Activated CD4-positive, alpha-beta T cell treated with anti-CD3 and anti-CD28 coated beads, Interleukin-2, Interleukin-4, amounts not matched to agents 100 ng/mL and 50 ng/mL, durations not matched to agents 16 hours and 8 hours (primary cell): Measurements from ENCODE around the gene ACR.

Experiments
- DNase-seq: peaks from one replicate; pipeline ENCODE4 v3.0.0-alpha.2; 2020; ENCODE audit warnings: low spot score

The ACR gene

GRCh38 chr22:50737728-50738648 lies at the start of gene ACR:
TSS of gene ACR (plus strand) at chr22:50738204. CDS start at chr22:50738236, 32 bp downstream.
- DNase-seq = no peak

- no peak for DNase-seq
Observed at GRCh38 chr22:50688448-50688847, 49.6 kb upstream of the ACR start.

GRCh38 chr22:50691521-50691920 lies 46.5 kb upstream of the ACR start:
- peak; percentile 53 for DNase-seq

- DNase-seq = no peak
Observed at GRCh38 chr22:50693462-50693861, 44.5 kb upstream of the ACR start.

GRCh38 chr22:50694099-50694605 lies 43.9 kb upstream of the ACR start:
- no peak for DNase-seq

- DNase-seq = no peak
Observed at GRCh38 chr22:50694766-50695420, 43.1 kb upstream of the ACR start.

GRCh38 chr22:50695421-50696250 lies 42.4 kb upstream of the ACR start:
- DNase-seq = no peak

GRCh38 chr22:50696251-50696798 lies 41.7 kb upstream of the ACR start:
- DNase-seq = no peak

- DNase-seq = no peak
Observed at GRCh38 chr22:50696799-50697561, 41.0 kb upstream of the ACR start.

- no peak for DNase-seq
Observed at GRCh38 chr22:50697667-50698506, 40.1 kb upstream of the ACR start.

GRCh38 chr22:50698546-50698945 lies 39.5 kb upstream of the ACR start:
- DNase-seq = no peak

GRCh38 chr22:50699001-50699755 lies 38.8 kb upstream of the ACR start:
- no peak for DNase-seq

GRCh38 chr22:50699756-50700386 lies 38.1 kb upstream of the ACR start:
- no peak for DNase-seq

- no peak for DNase-seq
Observed at GRCh38 chr22:50700387-50701075, 37.5 kb upstream of the ACR start.

- no peak for DNase-seq
Observed at GRCh38 chr22:50701076-50701419, 37.0 kb upstream of the ACR start.

GRCh38 chr22:50701428-50702154 lies 36.4 kb upstream of the ACR start:
- no peak for DNase-seq

GRCh38 chr22:50702261-50702671 lies 35.7 kb upstream of the ACR start:
- peak; percentile 15 for DNase-seq
